Measurements from ENCODE around the gene KIF3A. TPM values are rescaled to one million over a fixed set of nuclear protein-coding genes. Genes with fewer than 3 reads are reported as not detected.

Gene KIF3A
- total and polyA plus RNA-seq, 8 donors, result 0.58 to 19.3 (median 4.6) TPM

- H3K9me3 ChIP-seq, result no peaks in the 10 kb centered on the region
- H3K4me1 ChIP-seq, result peaks cover 16 to 73% (median 54%) of the 10 kb centered on the region in 4 donors
- 51 to 62% (median 56%) methylated on average over 2 to 3 of the region's 3 CpGs for WGBS, 5 donors
- DNase-seq, result no peak
- no peak for TF ChIP-seq POLR2AphosphoS5 (IDR thresholded peaks at IDR 0.05)
- TF ChIP-seq, protein P1, sequence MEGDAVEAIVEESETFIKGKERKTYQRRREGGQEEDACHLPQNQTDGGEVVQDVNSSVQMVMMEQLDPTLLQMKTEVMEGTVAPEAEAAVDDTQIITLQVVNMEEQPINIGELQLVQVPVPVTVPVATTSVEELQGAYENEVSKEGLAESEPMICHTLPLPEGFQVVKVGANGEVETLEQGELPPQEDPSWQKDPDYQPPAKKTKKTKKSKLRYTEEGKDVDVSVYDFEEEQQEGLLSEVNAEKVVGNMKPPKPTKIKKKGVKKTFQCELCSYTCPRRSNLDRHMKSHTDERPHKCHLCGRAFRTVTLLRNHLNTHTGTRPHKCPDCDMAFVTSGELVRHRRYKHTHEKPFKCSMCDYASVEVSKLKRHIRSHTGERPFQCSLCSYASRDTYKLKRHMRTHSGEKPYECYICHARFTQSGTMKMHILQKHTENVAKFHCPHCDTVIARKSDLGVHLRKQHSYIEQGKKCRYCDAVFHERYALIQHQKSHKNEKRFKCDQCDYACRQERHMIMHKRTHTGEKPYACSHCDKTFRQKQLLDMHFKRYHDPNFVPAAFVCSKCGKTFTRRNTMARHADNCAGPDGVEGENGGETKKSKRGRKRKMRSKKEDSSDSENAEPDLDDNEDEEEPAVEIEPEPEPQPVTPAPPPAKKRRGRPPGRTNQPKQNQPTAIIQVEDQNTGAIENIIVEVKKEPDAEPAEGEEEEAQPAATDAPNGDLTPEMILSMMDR (IDR thresholded peaks at IDR 0.05), result no peak
- TF ChIP-seq POLR2A (IDR thresholded peaks at IDR 0.05), result no peak
- no peak for TF ChIP-seq EP300 (IDR thresholded peaks at IDR 0.05)
- no peaks in the 10 kb centered on the region for H3K36me3 ChIP-seq
- no peak overlapping the region for H3K4me3 ChIP-seq
- peak overlapping the region in 2 of 5 donors; percentile 23 to 38 for H3K27ac ChIP-seq
- intact Hi-C loops (cut with DNase I; ENCODE audit: low total_unique reads), result no loop called here
- no peaks in the 10 kb centered on the region for H3K27me3 ChIP-seq
These were observed 37.1 kb upstream of the KIF3A start for GRCh38 chr5:132774406-132774805.

GRCh38 chr5:132773601-132774355 lies 36.4 kb upstream of the KIF3A start:
- no peak overlapping the region for H3K4me3 ChIP-seq
- TF ChIP-seq POLR2A (IDR thresholded peaks at IDR 0.05), result no peak
- no peak for TF ChIP-seq POLR2AphosphoS5 (IDR thresholded peaks at IDR 0.05)
- TF ChIP-seq, protein P1 (IDR thresholded peaks at IDR 0.05), result no peak
- no peak for TF ChIP-seq EP300 (IDR thresholded peaks at IDR 0.05)
- H3K4me1 ChIP-seq, result peaks cover 16 to 72% (median 54%) of the 10 kb centered on the region in 4 donors
- H3K27ac ChIP-seq, result peak overlapping the region in 2 of 5 donors; percentile 23 to 38
- H3K9me3 ChIP-seq, result no peaks in the 10 kb centered on the region
- H3K36me3 ChIP-seq, result no peaks in the 10 kb centered on the region
- intact Hi-C loops (cut with DNase I; ENCODE audit: low total_unique reads), result no loop called here
- 73 to 79% (median 76%) methylated on average over 11 to 12 of the region's 12 CpGs for WGBS, 5 donors
- no peak for DNase-seq
- no peaks in the 10 kb centered on the region for H3K27me3 ChIP-seq

GRCh38 chr5:132773114-132773513 lies 35.8 kb upstream of the KIF3A start:
- TF ChIP-seq EP300 (IDR thresholded peaks at IDR 0.05) (no peak), POLR2A (IDR thresholded peaks at IDR 0.05) (no peak), POLR2AphosphoS5 (IDR thresholded peaks at IDR 0.05) (no peak)
- TF ChIP-seq, protein P1 (IDR thresholded peaks at IDR 0.05), result no peak
- no peak overlapping the region for H3K27ac ChIP-seq
- no peak for DNase-seq
- H3K36me3 ChIP-seq, result no peaks in the 10 kb centered on the region
- 60 to 88% (median 85%) methylated on average over 3 to 5 of the region's 5 CpGs for WGBS, 5 donors
- no peaks in the 10 kb centered on the region for H3K9me3 ChIP-seq
- no peaks in the 10 kb centered on the region for H3K27me3 ChIP-seq
- H3K4me1 ChIP-seq, result peaks cover 16 to 73% (median 55%) of the 10 kb centered on the region in 4 donors
- H3K4me3 ChIP-seq, result no peak overlapping the region
- intact Hi-C loops (cut with DNase I; ENCODE audit: low total_unique reads), result no loop called here

DNA sequence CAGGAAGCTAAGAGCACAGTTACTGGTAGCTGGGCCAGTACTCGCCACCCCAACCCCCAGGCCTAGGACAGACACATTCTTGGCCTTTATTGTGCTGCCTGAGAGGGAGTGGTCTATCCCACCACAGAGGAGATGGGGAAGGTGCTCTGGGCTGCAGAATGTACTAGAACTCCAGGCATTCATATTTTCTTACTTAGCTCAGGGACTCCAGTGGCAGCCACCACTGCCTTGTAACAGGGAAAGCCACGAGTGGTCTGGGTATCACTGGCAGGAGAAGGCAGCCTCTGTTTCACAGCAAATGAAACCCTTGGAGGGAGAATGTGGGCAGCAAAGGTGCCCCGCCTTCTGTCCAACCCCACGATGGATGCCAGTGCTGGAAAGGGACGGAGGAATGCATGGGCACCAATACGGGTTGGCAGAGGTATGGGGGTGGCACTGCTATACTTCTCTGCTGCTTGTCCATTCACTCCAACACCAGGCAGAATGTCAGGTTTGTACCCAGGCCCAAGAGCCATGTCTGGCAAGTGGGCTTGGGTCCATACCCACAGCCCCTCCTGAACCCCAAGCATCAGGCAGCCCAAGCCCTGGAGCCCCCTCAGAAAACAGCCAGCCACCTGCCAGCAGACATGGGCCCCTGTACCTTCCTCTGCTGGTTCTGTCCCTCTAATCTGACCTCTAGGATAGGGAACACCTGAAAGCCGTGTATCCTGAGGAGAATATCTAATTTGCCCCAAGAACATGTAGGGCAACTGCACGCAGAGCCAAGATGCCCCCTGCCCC lies 35.1 kb upstream of the KIF3A start:
- intact Hi-C loops (cut with DNase I; ENCODE audit: low total_unique reads), result no loop called here
- 50 to 84% (median 78%) methylated on average over 7 to 8 of the region's 8 CpGs for WGBS, 5 donors
- no peak for DNase-seq
- no peaks in the 10 kb centered on the region for H3K27me3 ChIP-seq
- peak overlapping the region in 3 of 5 donors; percentile 22 to 36 (median 29) for H3K27ac ChIP-seq
- no peak overlapping the region for H3K4me3 ChIP-seq
- no peaks in the 10 kb centered on the region for H3K36me3 ChIP-seq
- H3K9me3 ChIP-seq, result no peaks in the 10 kb centered on the region
- TF ChIP-seq POLR2A (IDR thresholded peaks at IDR 0.05) (no peak), EP300 (IDR thresholded peaks at IDR 0.05) (no peak), POLR2AphosphoS5 (IDR thresholded peaks at IDR 0.05) (no peak)
- TF ChIP-seq, protein P1 (IDR thresholded peaks at IDR 0.05), result no peak
- peaks cover 17 to 73% (median 55%) of the 10 kb centered on the region in 4 donors for H3K4me1 ChIP-seq

Data from stomach (tissue), 9 donors.